Spinal cord (tissue), 10 donors: ENCODE measurements around the gene GRIN2C. TPM values are rescaled to one million over a fixed set of nuclear protein-coding genes. Genes with fewer than 3 reads are reported as not detected.

Experiments used
- DNase-seq, 6 donors: peaks; one replicate each; pipeline versions ENCODE4 v3.0.0 to v3.0.0-alpha.2; 2013 to 2015; ENCODE audit warnings: low spot score in 6 of 6, low read depth in 4 of 6
- H3K27ac ChIP-seq: one replicate; pipeline ENCODE4 v1.5.1; 2013; ENCODE audit warnings: low read depth, low read length, control low read depth
- H3K27me3 ChIP-seq: one replicate; pipeline ENCODE4 v1.6.1; 2013; ENCODE audit warnings: low read length; ENCODE audit not compliant: control insufficient read depth, insufficient read depth
- H3K36me3 ChIP-seq: one replicate; pipeline ENCODE4 v1.6.1; 2013; ENCODE audit warnings: low read length; ENCODE audit not compliant: control insufficient read depth, insufficient read depth
- H3K4me1 ChIP-seq: one replicate; pipeline ENCODE4 v1.6.1; 2013; ENCODE audit warnings: low read length; ENCODE audit not compliant: control insufficient read depth, insufficient read depth
- H3K4me3 ChIP-seq: one replicate; pipeline ENCODE4 v1.5.1; 2013; ENCODE audit warnings: low read depth, low read length, control low read depth
- H3K9me3 ChIP-seq: one replicate; pipeline ENCODE4 v1.6.1; 2013; ENCODE audit warnings: low read length; ENCODE audit not compliant: control insufficient read depth, insufficient read depth
- WGBS: methylation state at CpG from one replicate; pipeline ENCODE4 v1.1.5; 2013; ENCODE audit warnings: missing lambda C conversion rate; ENCODE audit not compliant: insufficient coverage; 5-methylcytosine and 5-hydroxymethylcytosine counted together
- polyA plus RNA-seq, 2 donors: library from polyadenylated mRNA; unstranded; fragments of 120-200 nt; gene quantifications; one replicate each; pipeline ENCODE4 v1.2.1, GENCODE V29; 2013; ENCODE audit not compliant: insufficient read length in 2 of 2
- total RNA-seq, 2 donors: library from RNA; depleted of rRNA in 1 of 2; stranded (reverse); fragments of 120-200 nt in 1 of 2; fragments of >200 nt in 1 of 2; gene quantifications; one replicate each; pipeline versions ENCODE4 v1.2.3 to v1.2.4, GENCODE V29; 2013 to 2014
- donor health status: healthy.

The GRIN2C gene
- total and polyA plus RNA-seq, 4 donors = 1.5 to 3.5 (median 2.6) TPM

DNA sequence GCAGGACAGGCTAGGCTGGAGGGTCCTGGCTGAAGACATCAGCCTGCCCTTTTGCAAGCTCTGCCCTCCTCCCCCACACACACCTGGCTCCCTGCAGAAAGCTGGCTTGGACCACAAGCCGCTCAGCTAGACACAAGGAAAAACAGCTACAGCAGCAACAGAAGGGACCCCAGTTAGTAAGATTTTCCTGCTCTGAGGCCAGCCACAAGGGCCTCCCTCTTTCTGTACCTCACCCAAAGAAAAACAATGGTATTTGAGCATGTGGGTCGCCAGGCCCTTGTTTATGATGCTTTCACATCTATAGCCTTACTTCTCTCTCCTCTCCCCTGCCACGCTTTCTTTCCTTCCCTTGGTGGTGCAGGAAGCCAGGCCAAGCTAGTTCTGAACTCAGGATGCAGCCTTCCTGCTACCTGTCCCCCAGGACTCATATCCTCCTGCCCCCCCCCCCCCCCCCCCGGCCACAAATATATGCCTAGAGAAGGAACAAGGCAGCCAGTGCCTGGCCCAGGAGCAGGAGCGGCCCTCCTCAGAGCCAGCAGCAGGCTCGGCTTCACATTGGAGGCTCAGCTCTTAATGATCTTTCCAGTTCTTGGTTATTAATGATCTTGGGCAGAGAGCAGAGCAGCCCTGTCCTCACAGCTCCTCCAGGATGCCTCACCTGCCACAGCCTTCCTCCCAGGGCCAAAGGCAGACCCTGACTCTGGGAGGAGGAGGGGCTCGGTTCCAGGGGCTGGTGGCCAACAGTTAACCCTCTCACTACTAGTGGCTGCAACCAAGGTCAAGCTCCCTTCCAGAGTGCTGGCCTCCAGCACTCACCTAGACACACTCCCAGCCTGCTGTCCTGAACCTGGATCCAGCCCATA lies 19.5 kb downstream of the GRIN2C start:
- Histone ChIP-seq H3K4me3 (no peak overlapping the region), H3K27me3 (peaks cover 13% of the 10 kb centered on the region), H3K36me3 (peaks cover 41% of the 10 kb centered on the region), H3K4me1 (peaks cover 58% of the 10 kb centered on the region), H3K27ac (peak overlapping the region; percentile 85), H3K9me3 (no peaks in the 10 kb centered on the region)
- DNase-seq = peak in 2 of 6 donors; percentile 28 to 41
- 43% methylated on average over 3 of the region's 7 CpGs for WGBS

- DNase-seq = no peak
- Histone ChIP-seq H3K4me3 (no peak overlapping the region), H3K36me3 (peaks cover 49% of the 10 kb centered on the region), H3K4me1 (peaks cover 67% of the 10 kb centered on the region), H3K27ac (no peak overlapping the region), H3K9me3 (no peaks in the 10 kb centered on the region), H3K27me3 (peaks cover 1% of the 10 kb centered on the region)
- WGBS = 52% methylated on average over 9 of the region's 9 CpGs
These were observed 21.4 kb downstream of the GRIN2C start for GRCh38 chr17:74838274-74838673.

DNA sequence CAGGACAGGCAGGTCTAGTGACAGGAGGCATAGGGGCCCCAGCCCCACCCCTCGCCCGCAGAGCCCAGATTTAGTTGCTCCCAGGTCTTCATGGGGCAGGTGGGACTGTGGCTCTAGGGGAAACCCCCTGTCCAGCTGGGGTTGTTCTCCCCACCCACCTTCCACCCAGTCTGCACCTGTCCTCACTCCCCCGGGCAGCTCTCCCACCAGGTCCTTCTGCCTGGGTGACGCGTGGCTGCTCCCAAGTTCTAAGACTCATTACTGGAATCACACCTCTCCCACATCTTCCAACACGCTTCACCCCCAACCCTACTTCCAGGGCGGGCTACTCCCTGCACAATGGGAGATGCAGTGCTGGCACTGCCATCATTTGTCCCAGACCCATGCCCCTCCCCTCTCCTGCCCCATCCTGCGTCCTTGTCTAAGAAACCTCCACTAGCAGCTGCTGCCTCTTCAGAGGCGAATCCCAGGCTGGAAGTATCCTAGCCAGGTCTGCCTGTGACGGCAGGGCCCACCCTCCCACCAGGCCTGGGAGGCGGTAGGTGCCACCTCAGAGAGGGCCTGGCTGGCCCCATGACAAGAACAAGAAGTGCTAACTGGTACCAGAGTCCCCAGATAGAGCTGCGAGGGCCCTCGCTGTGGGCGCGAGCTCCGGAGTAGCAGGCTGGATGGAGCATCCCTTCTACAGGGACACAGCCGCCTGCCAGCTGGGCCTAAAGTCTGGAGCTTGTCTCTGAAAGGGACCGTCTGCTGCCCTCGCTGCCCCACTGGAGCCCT lies 22.8 kb downstream of the GRIN2C start:
- WGBS = 90% methylated on average over 19 of the region's 19 CpGs
- H3K4me3 ChIP-seq = no peak overlapping the region
- H3K27me3 ChIP-seq = no peaks in the 10 kb centered on the region
- H3K27ac ChIP-seq = no peak overlapping the region
- H3K4me1 ChIP-seq = peaks cover 59% of the 10 kb centered on the region
- H3K36me3 ChIP-seq = peaks cover 54% of the 10 kb centered on the region
- H3K9me3 ChIP-seq = no peaks in the 10 kb centered on the region
- no peak for DNase-seq

- Histone ChIP-seq H3K4me1 (peaks cover 53% of the 10 kb centered on the region), H3K36me3 (peaks cover 61% of the 10 kb centered on the region), H3K4me3 (no peak overlapping the region), H3K9me3 (no peaks in the 10 kb centered on the region), H3K27ac (no peak overlapping the region), H3K27me3 (no peaks in the 10 kb centered on the region)
- no peak for DNase-seq
- WGBS = 96% methylated on average over 26 of the region's 26 CpGs
These were observed 23.5 kb downstream of the GRIN2C start for GRCh38 chr17:74836191-74836590.

DNA sequence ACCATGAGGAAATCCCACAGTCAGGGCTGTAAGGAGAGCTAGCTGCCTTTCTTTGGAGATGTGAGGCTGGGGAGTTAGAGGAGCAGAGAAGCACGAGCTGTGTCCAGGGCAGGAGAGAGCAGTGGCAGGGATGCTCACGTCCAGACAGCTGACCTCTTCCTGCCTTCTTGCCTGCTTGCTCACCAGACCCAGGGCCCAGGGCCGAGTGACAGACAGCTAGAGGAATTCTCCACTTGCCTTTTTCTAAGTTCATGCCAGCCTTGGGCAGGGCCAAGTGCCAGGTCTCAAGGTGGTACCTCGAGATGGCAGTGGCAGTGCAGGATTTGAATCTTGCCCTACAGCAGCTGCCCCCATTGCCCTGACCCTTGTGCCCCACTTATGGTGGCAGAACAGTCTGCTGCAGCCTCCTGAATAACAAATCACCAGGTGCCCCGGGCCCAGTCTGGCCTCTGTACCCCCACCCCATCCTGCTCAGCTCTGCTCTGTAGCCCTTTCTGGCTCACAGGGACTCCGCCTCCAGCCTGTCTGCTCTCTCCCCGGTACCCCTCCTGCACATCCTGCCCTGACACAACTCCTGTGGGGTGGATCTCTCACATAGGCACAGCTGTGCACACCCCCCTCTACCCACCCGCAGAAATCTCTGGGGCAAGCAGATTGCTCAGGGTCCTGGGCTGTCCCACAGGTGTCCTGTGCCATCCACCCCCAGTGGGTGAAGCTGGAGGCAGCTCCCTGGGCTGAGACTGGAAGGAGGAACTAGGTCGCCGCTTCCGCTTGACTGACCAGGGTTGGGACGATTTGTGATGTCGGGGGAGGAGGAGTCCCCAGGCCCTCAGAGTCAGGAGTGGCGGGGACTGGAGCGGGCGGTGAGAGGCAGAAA lies 25.9 kb downstream of the GRIN2C start:
- Histone ChIP-seq H3K9me3 (no peaks in the 10 kb centered on the region), H3K27me3 (no peaks in the 10 kb centered on the region), H3K4me1 (peaks cover 33% of the 10 kb centered on the region), H3K4me3 (no peak overlapping the region), H3K27ac (no peak overlapping the region), H3K36me3 (peaks cover 73% of the 10 kb centered on the region)
- 51% methylated on average over 9 of the region's 16 CpGs for WGBS
- DNase-seq = peak in 1 of 6 donors; percentile 18

DNA sequence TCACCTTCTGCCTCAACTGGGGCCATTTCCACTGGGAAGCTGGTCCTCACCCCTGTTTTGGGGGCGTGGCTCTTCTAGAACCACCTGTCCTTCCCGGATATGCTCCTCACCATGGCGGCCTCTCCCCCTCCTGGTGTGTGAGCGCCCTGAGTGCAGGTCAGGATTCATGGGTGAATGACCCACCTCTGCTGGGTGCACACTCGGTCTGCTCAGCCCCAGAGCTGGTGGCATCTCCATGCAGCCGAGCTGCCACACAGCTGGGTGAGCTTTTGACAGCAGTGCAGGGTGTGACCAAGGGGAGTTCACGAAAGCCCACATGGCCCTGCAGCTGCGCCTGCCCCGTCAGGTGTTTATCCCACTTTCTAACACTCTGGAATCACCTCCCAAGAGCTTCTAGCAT lies 27.3 kb downstream of the GRIN2C start:
- H3K9me3 ChIP-seq = no peaks in the 10 kb centered on the region
- H3K27ac ChIP-seq = no peak overlapping the region
- peaks cover 71% of the 10 kb centered on the region for H3K36me3 ChIP-seq
- no peaks in the 10 kb centered on the region for H3K27me3 ChIP-seq
- DNase-seq = no peak
- no peak overlapping the region for H3K4me3 ChIP-seq
- peaks cover 29% of the 10 kb centered on the region for H3K4me1 ChIP-seq
- 91% methylated on average over 7 of the region's 9 CpGs for WGBS

DNA sequence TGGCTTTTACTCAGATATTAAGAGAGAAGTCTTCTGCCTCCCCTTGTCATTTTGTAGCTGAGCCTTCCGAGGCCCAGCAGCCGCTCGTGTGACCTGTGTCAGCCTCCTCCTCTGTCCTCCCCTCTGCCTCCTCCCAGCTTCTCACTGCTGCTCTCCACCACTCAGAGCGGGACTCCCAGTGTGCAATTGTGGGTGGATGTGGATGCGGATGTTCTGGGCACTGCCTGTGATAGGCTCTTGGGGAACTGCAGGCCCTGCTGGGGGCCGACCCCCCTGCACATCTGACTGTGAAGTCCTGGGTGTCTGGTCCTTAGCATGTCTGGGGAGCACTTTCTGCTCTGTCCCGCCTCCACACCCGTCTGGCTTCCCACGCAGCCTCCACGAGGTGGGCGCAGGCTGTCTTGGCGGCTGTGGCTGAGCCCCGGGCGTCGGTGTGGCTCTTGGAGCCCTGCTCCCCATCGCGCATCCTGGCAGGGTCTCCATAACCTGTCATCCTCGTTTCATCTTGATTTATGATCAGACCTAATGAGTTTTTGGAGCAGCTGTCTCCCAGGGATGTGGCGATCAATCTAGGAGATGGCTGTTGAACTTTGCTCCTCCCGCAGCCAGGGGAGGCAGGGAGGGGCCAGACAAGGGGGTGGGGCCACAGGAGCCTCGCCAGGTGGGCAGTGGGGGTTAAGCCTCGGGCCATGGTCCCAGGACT lies 28.1 kb downstream of the GRIN2C start:
- Histone ChIP-seq H3K27me3 (no peaks in the 10 kb centered on the region), H3K4me1 (peaks cover 35% of the 10 kb centered on the region), H3K9me3 (no peaks in the 10 kb centered on the region), H3K36me3 (peaks cover 66% of the 10 kb centered on the region), H3K4me3 (no peak overlapping the region), H3K27ac (no peak overlapping the region)
- WGBS = 79% methylated on average over 18 of the region's 22 CpGs
- DNase-seq = peak in 1 of 6 donors; percentile 36

DNA sequence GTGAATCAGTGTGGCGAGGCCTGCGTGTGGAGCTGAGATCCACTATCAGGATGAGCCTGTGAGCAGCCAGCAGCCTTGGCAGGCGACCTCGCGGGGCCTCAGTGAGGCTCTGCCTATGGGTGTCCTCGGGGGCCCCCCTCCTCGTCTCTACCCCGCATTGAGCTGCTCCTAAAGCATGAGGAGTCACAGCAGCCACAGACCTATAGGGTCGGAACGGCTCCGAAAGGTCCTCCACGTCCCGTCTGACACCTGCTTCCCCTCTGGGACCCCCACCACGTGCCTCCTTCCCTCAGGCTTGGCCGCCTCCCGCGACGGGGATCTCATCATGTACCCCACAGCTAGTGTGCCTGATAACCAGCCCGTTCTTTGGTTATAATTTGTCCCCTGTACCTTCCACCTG lies 28.8 kb downstream of the GRIN2C start:
- Histone ChIP-seq H3K4me3 (no peak overlapping the region), H3K4me1 (peaks cover 42% of the 10 kb centered on the region), H3K27me3 (no peaks in the 10 kb centered on the region), H3K36me3 (peaks cover 64% of the 10 kb centered on the region), H3K27ac (no peak overlapping the region), H3K9me3 (no peaks in the 10 kb centered on the region)
- WGBS = 93% methylated on average over 19 of the region's 19 CpGs
- DNase-seq = no peak

DNA sequence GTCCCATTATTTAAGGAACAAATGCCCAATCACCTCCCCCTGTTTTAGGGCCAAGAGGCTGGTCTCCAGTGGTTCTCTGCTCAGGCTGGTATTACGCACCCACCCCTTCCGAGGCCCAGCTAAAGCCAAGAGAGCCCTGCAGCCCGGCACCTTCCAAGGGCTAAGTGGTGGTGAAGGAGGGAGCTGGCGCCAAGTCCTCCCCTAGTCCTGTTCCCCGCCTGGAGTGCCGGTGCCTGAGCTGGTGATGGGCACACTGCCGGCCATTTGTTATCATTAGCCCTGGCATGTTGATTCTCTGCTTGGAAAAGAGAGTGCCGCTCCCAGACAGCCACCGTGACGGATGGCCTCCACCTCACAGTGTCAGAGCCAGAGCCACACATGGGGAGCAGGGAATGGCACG lies 31.9 kb downstream of the GRIN2C start:
- 53% methylated on average over 10 of the region's 11 CpGs for WGBS
- Histone ChIP-seq H3K27ac (no peak overlapping the region), H3K4me1 (peaks cover 60% of the 10 kb centered on the region), H3K36me3 (peaks cover 72% of the 10 kb centered on the region), H3K9me3 (no peaks in the 10 kb centered on the region), H3K27me3 (no peaks in the 10 kb centered on the region), H3K4me3 (no peak overlapping the region)
- DNase-seq = peak in 2 of 6 donors; percentile 43 to 49
